Muscle of arm (tissue), 12 donors: ENCODE data around the gene UROC1. TPM values are rescaled to one million over a fixed set of nuclear protein-coding genes. Genes with fewer than 3 reads are reported as not detected.
"Not testable (repeated sequence)": the region's sequence is repeated elsewhere in the genome, so short reads cannot be mapped to it uniquely, and the experiment has no call there.

Source experiments
- DNase-seq: peaks from one replicate; pipeline ENCODE4 v3.0.0-alpha.2; 2013
- polyA plus RNA-seq, 12 donors: library from polyadenylated mRNA; unstranded; fragments of 120-200 nt; gene quantifications; one replicate each; pipeline ENCODE4 v1.2.1, GENCODE V29; 2013; ENCODE audit not compliant: insufficient read length in 12 of 12

Gene UROC1
- polyA plus RNA-seq, 12 donors: 0.11 to 0.19 TPM; not detected in 10

DNA sequence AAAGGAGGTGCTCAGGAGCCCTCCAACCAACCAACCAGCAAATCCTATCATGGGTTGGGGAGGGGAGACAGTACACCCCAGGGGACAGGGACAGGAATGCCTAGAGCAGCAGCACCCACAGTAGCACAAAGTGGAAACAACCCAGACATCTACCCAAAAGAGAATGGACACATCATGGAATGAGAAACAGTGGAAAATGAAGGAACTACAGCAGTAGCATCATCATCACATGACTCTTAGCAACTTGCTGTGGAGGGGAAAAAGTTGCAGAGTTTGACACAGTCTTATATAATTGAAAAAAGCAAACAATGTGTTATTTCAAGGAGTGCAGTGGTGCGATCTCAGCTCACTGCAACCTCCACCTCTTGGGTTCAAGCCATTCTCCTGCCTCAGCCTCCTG lies 30.1 kb upstream of the UROC1 start:
- DNase-seq: no peak

DNA sequence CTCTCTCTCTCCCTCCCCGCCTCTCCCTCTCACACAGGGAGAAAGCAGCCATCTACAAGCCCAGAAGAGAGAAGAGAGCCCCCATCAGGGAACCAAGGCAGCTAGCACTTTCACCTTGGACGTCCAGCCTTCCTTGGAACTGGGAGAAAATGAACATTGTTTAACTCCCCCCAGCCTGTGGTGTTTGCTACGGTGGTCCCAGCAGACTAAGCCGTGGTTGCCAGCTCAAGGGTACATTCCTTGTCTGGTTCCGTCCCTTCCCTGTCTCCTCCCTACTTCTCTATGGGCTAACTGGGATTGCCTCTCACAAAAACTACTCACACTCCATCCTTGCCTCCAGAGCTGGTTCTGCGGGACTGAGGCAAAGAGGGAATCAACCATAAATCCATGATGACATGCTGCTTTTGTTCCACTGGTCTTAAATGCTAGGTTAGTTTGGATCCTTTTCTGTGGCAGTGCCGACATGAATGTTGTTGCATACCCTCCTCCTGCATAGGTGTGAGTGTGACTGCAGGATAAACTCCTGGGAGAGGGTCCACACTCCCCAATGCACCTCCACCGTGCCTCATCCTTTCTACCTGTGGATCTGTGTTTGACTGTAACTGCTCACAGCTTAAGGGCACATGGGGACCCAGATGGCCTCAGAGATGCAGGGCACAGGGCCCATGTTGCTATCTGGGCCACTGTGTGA lies 29.1 kb upstream of the UROC1 start:
- DNase-seq: no peak

DNA sequence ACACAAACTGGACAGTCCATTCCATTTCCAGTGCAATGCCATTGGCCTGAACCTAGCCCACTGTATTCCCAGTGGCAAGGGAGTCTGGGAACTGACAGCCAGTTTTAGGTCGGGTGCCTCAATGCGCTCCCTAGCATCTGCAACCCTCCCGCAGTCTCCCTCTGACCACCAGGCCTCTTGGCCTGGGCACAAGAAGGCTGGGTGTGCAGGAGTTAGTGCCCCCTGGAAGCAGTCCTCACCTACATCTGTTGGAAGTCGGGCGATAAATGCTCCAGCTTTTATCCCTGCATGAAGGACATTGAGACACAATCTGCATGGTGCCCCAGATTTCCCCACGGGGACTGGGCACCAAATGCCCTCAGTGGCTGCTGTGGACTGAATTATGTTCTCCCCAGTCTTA lies 28.4 kb upstream of the UROC1 start:
- DNase-seq: no peak

DNA sequence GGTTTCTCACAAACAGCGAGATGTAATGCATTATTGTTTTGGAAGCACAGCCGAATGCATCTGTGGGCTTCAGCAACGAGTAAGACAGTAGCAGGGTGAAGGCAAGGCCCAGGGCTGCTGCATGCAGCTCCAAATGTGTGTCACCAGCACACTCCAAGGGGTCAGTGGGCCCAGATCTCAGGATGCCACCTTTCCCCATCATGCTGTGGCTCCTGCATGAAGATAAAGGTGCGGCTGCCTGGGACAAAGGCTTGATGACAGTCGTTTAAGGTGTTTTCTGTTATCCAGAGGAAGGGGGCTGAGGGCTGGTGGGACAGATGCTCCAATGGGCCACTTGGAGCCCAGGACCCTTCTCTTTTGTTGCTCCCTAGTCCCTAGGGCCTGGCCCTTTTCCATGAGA lies 28.0 kb upstream of the UROC1 start:
- no peak for DNase-seq

DNA sequence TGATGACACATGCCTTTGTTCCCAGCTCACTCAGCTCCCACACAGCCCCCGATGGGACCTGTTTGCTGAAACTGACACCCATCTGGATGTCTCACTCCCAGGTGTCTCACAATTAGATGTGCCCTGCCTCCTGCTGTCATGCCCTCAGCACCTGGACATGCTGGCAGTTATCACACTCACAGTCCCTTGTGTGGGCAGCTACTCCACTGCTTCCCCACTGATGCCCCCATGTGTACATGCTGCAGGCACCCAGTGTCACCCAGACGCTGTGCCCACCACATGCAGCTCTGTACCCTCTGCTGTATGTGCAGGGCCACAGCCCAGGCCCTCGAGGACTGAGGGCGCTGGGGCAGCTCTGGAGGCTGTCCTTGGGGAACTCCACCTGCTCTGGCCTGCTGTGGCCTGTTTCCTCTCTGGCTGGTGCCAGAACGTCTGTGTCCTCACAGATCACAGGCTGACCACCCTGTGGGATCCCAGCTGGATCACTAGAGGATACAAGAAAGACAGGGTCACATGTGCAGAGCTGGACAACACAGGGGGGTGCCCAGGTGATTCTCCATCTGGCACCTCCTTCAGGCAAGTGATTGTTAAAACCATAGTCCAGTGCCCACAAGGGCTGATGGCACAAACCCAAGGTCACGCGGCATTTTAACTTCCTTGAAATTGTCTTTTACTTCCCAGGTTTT lies 27.2 kb upstream of the UROC1 start:
- DNase-seq: no peak

DNA sequence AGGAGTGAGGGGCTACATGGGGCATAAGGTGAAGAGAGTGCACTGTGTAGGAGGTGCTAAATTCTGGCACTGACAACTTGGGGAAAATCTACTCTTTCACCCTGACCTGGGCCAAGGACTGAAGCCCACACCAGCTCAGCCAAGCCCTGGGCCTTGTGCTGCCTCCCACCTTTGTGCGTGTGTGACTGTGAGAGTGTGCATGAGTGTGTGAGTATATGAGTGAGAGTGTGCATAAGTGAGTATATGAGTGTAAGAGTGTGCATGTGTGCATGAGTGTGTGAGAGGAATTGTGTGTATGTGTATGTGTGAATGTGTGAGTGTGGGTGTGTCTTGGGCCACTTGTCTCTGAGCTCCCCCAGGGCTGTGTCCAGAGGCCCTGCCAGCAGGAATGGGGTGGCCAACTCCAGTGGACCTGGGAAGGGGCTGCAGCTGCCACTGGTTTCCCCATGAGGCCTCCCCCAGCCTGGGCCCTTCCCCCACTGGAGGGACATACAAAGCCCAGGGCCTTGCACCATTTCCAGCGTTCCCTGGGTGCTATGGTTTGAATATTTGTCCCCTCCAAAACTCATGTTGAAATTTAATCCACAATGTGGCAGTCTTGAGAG lies 26.0 kb upstream of the UROC1 start:
- no peak for DNase-seq

DNA sequence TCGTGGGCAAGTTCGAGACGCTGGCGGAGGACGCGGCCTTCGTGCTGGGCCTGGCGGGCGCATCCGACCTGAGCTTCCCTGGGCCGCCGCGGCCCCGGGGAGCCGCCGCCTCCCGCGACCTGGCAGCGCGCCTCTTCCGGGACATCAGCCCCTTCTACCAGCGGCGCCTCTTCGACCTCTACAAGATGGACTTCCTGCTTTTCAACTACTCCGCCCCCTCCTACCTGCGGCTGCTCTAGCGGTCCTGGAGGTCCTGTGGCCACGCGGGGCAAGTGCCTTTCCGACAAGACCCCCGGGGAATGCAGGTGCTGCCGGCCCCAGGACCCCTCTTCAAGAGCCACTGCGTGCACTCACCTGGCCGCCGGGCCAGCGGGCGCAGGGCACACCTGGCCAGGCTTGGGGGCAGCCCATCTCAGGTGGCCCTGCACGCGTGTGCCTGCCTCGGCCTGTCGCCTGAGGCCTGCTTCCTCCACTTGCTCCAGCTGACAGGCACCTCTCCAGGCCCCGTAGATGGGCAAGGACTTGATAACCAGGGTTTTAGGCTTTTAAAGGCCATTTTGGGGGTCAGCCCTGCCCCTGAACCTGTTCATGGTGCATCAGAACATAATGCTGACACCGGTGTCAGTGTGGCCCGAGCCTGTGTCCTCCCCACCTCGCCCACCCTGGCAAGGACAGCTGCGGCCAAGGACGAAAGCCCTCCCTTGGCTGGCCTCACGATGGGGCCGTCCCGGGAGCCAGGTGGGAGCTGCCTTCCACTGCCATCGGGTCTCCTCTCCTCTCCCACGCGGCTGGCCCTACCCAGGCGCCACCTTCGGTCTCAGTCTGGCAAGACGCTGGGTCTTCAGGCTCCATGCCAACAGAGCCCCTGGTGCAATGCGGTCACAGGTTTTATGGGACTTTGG lies 25.0 kb upstream of the UROC1 start:
- no peak for DNase-seq

DNA sequence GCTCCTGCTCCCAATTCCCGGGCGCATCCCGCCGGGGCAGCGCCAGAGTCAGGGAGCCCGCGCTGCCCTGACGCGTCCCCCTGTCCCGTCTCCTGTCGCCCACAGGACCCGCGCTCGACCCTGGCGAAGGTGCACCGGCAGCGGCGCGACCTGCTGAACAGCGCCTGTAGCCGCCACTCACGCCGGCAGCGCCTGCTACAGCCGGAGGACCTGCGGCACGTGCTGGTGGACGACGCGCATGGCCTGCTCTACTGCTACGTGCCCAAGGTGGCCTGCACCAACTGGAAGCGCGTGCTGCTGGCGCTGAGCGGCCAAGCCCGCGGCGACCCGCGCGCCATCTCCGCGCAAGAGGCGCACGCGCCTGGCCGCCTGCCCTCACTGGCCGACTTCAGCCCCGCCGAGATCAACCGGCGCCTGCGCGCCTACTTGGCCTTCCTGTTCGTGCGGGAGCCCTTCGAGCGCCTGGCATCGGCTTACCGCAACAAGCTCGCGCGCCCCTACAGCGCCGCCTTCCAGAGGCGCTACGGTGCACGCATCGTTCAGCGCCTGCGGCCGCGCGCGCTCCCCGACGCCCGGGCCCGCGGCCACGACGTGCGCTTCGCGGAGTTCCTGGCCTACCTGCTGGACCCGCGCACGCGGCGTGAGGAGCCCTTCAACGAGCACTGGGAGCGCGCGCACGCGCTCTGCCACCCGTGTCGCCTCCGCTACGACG lies 24.2 kb upstream of the UROC1 start:
- DNase-seq: no peak

DNA sequence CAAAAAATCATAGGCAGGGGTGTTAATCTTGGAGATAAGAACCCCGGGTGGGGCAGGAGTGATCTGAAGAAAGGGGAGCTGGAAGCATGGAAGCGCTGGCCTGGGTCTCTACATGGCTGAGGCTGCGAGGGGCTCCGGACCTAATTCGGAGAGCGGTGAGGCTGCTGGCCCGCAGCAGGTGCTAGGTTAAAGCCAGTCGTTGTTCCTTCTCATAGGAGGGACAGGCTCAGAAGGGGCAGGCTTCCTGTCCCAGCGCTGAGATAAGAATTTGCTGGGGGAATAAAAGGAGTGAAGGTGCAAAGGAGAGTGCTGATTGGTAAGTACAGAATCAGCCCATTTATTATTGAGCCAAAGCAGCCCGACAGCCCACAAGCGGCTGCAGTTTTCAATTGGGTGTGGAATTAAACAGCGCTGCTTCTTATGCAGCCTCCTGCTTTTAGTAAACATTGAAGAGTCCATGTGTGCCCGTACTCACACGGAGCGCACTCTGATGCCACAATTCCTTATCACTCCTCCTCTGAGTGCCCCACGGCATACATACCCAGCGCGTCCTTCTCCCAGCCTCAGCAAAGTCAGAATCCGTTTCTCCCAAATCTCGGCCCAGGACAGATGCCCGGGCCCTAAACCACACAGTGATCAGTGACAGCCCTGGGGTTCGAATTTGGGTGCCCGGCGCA lies 23.5 kb upstream of the UROC1 start:
- no peak for DNase-seq

DNA sequence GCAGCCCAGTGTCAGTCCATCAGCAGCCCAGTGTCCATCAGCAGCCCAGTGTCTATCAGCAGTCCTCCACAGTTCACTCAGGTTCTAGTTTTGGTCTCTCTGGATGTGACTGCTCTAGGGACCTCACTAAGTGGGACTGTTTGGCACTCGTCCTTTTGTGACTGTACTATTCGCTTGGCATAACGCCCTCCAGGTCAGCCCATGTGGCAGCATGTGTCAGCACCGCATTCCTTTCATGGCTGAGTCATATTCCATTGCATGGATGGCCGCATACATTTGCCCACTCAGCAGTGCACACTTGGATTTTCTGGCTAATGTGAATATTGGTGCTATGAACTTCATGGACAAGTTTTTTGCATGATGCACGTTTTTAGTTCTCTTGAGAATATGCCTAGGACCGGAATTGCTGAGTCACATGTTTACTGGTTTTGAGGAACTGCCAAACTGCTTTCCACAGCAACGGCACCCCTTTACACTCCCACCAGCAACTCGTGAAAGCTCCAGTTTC lies 22.8 kb upstream of the UROC1 start:
- peak; percentile 20 for DNase-seq

DNA sequence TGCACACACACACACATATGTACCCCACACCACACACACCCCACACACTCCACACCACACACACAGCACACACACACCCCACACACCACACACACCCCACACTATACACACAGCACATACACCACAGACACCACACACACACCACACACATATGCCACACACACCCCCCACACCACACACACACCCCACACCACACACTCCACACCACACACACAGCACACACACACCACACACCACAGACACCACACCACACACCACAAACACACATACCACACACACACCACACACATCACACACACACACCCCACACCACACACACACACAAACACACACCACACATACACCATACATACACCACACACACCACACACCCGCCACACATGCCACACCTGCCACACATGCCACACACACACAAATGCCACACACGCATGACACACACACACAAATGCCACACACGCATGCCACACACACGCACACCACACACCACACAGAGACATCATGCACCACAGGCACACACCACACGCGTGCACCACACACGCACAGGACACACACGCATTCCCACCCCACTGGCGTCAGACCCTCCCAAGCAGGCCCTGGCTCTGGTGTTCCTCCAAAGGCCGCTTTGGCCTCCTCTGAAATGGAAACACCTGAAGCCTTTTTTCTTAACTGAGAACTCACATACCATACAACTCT lies 22.1 kb upstream of the UROC1 start:
- DNase-seq: no peak

DNA sequence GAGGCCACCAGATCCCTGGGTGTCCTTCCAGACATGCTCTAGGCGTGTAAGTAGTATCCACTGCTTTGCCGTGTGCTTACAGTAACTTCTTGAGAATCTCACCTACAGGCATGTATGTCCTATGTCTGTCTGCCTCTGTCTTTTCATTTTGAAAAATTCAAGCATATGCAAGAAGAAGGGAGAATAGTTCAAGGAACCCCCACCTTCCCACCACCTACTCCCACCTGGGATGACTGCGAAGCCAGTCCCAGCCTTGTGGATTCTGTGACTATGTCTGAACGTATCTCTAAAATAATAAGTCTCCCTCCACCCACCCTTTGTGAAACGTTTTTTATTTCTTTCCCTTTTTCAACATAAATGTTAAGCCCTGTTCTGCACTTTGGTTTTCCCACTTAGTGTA lies 21.4 kb upstream of the UROC1 start:
- DNase-seq: no peak

DNA sequence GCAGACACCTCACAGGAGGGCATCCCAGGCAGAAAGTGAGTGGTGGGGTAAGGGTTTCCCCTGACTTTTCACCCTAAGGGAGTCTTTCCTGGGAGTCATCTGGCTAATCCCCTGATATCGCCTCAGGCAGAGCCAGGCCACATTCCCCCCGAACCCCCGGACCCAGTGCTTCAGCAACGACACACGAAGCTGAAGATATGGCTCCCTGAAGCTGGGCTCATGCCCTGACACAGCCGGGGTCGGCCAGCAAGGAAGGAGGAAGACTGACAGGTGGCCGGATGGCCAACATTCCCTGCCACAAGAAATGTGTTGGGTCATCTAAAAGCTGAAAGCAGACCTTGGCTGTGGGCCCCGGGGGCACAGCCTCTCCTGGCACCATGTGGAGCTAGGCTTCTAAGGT lies 20.7 kb upstream of the UROC1 start:
- DNase-seq: no peak

DNA sequence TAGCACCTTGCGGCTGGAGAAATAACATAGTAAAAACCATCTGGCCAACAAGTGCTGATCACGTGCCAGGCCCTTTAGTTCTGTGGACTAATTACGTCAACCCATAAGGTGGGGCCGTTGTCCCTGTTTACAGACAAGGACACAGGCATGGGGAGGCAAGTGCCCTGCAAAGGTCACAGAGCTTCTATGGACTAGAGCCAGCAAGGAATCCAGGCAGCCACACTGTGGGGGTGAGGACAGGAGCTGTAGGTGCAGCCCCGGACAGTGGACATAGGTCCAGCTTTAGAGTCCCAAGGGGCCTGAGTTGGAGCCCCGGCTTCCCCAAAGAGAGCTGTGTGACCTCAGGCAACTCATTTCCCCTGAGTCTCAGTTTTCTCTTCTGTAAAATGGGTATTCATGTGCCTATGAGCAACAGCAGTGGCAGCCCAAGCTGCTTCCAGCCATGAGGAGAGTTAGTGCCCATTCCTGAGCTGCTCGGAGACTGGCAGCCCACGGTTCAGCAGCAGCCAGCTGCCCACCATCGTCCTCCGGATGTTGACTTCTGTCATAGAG lies 20.2 kb upstream of the UROC1 start:
- no peak for DNase-seq

DNA sequence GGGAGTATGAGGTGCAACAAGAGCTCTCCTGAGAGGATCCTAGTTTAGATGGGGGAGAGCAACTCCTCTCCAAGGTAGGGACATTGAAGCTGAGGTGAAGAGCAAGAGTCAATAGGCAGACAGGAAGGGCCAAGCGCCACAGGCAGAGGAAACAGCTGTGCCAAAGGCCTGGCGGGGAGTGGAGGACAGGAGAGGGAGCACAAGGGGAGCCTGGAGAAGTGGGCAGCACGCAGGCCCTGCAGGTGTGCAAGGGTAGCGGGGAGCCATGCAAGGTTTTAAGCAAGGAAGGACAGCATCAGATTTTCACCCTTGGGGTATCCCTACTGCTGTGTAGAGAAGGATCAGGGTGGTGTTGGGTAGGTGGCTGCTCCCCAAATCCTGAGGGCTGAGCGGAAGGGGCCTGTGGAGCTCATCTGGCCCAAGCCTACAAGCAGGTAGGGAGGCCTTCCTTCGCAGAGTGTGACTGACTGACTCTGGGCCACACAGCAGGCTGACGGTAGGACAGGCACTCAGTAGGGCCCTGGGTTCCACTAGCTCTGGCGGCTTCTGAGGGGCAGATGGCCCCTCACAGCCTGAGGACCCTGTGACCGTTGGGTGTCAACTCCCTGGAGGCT lies 19.6 kb upstream of the UROC1 start:
- DNase-seq: no peak

DNA sequence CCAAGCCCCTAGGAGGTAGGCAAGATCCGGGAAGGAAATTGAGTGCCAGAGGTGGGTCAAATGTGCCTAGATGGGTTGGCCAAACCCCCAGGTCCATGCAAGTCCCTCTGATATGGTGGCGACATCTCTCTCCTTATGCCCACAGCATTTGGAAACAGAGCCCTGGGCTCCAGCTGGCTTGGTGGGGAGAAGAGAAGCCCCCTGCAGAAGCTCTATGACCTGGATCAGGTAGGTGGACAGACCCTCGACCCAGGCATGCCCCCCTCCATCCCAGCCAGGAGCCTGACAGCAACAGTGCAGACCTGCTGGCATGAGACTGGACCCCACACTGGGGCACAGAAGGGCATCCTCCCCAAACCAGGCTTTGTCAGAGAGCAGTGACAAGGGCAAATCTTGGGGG lies 18.6 kb upstream of the UROC1 start:
- no peak for DNase-seq

DNA sequence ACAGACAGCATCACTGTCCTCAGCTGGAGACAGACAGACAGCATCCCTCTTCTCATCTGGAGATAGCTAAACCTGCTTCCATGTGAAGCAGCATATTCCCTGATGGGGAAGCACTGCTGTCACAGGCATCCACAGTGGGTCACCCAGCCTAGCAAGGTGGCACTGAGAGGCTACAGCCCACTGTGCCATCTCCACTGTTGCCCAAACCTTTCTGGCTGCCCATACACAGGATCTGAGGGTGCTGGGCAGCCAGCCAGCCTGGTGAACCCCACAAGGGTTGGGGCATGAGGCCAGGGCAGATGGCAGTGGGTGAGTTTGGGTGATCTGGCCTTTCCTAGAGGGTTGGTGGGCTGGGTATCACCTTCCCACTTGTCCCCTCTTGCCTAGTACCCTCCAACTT lies 18.1 kb upstream of the UROC1 start:
- DNase-seq: no peak

DNA sequence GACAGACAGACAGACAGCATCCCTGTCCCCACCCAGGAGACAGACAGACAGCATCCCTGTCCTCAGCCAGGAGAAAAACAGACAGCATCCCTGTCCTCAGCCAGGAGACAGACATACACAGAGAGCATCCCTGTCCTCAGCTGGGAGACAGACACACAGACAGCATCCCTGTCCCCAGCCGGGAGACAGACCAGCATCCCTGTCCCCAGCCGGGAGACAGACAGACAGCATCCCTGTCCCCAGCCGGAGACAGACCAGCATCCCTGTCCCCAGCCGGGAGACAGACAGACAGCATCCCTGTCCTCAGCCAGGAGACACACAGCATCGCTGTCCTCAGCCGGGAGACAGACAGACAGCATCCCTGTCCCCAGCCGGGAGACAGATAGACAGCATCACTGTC lies 17.1 kb upstream of the UROC1 start:
- not testable (repeated sequence) for DNase-seq

DNA sequence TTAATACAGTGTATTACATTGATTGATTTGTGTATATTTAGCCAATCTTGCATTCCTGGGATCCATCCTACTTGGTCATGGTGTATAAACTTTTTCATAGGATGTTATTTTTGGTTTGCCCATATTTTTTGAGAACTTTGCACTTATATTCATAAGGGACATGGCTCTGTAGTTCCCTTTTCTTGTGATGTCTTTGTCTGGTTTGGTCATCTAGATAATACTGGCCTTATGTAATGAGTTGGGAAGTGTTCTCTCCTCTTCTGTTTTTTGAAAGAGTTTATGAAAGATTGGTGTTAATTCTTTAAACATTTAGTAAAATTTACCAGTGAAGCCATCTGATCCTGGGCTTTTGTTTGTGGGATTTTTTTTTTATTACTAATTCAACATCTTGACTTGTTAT lies 15.9 kb upstream of the UROC1 start:
- DNase-seq: no peak

DNA sequence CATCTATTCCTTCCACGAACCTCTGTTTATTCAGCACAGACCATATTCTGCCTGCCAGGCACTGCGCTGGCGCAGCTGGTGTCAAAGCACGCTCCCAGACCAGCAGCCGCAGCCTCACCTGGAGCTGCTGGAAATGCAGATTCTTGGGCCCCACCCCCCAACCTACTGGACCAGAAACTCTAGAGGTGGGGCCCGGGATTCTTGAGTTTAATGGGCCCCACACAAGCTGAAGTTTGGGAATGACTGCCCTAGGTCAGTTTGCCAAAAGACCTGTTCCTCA lies 13.4 kb upstream of the UROC1 start:
- no peak for DNase-seq
